WTC11 (cell line): ENCODE results near the gene OR51B2. TPM values are rescaled to one million over a fixed set of nuclear protein-coding genes. Genes with fewer than 3 reads are reported as not detected.
"Not testable (repeated sequence)": the region's sequence is repeated elsewhere in the genome, so short reads cannot be mapped to it uniquely, and the experiment has no call there.

Experiments
- ATAC-seq: fragments of 200-7000 bp; cut with Tn5 transposase; 2 replicates; pipeline ENCODE4 v1.10.0; 2021; ENCODE audit warnings: mild to moderate bottlenecking, moderate library complexity
- CTCF ChIA-PET: fragments of 300-600 bp; sonication (Branson Sonifier 250); formaldehyde crosslinking; loops from one replicate; lab custom pipeline; 2021; ENCODE audit warnings: antibody characterized with exemption; lab: Charles Lee
- POLR2A ChIA-PET: fragments of 350-600 bp; sonication (Branson Sonifier 250); formaldehyde crosslinking; loops from one replicate; lab custom pipeline; 2021; ENCODE audit warnings: antibody characterized with exemption; lab: Charles Lee
- DNase-seq: peaks from one replicate; pipeline ENCODE4 v3.0.0; 2021; ENCODE audit warnings: low spot score
- H3K27ac Mint-ChIP-seq: 2 replicates; pipeline ENCODE4 v1.8.0; 2021; ENCODE audit warnings: mixed read lengths
- H3K27me3 Mint-ChIP-seq: 2 replicates; pipeline ENCODE4 v1.8.0; 2021; ENCODE audit warnings: low read depth, mild to moderate bottlenecking, moderate library complexity, mixed read lengths
- H3K36me3 Mint-ChIP-seq: 2 replicates; pipeline ENCODE4 v1.8.0; 2021; ENCODE audit warnings: mixed read lengths
- H3K4me1 Mint-ChIP-seq: 2 replicates; pipeline ENCODE4 v1.8.0; 2022; ENCODE audit warnings: mixed read lengths
- H3K4me3 Mint-ChIP-seq: 2 replicates; pipeline ENCODE4 v1.8.0; 2021; ENCODE audit warnings: mild to moderate bottlenecking, moderate library complexity, mixed read lengths
- H3K9me3 Mint-ChIP-seq: 2 replicates; pipeline ENCODE4 v1.8.0; 2021; ENCODE audit warnings: mixed read lengths
- CBFB ChIP-seq: sonication (generic); formaldehyde crosslinking; IDR thresholded peaks from 2 replicates; pipeline ENCODE4 v1.8.1; 2022; ENCODE audit warnings: mild to moderate bottlenecking, low read depth, missing genetic modification reagents
- CDX4 ChIP-seq: fragments of 250-450 bp; sonication (Bioruptor Pico); IDR thresholded peaks from 2 replicates; pipeline ENCODE4 v1.9.0; 2021; ENCODE audit warnings: moderate library complexity, mild to moderate bottlenecking, inconsistent platforms, borderline replicate concordance
- CREM ChIP-seq: sonication (generic); formaldehyde crosslinking; IDR thresholded peaks from 2 replicates; pipeline ENCODE4 v1.8.1; 2022; ENCODE audit warnings: mild to moderate bottlenecking, missing genetic modification reagents, moderate library complexity
- GRHL2 ChIP-seq: fragments of 250-450 bp; sonication (Bioruptor Pico); IDR thresholded peaks from 2 replicates; pipeline ENCODE4 v1.8.0; 2022; ENCODE audit warnings: mild to moderate bottlenecking, moderate library complexity; ENCODE audit not compliant: insufficient replicate concordance, severe bottlenecking
- GTF2I ChIP-seq: fragments of 250-450 bp; sonication (Bioruptor Pico); conservative IDR thresholded peaks from 2 replicates; pipeline ENCODE4 v1.4.0; 2021; ENCODE audit warnings: mild to moderate bottlenecking
- IRF2 ChIP-seq: sonication (generic); formaldehyde crosslinking; IDR thresholded peaks from 2 replicates; pipeline ENCODE4 v1.8.0; 2022; ENCODE audit warnings: low read depth, missing genetic modification reagents, borderline replicate concordance
- KAT7 ChIP-seq: sonication (generic); formaldehyde crosslinking; IDR thresholded peaks from 2 replicates; pipeline ENCODE4 v1.8.1; 2023; ENCODE audit warnings: missing genetic modification reagents, mild to moderate bottlenecking, borderline replicate concordance
- MXD4 ChIP-seq: fragments of 250-450 bp; sonication (Bioruptor Pico); IDR thresholded peaks from 2 replicates; pipeline ENCODE4 v1.8.0; 2021; ENCODE audit warnings: mild to moderate bottlenecking, moderate library complexity, borderline replicate concordance
- NR1H2 ChIP-seq: sonication (generic); formaldehyde crosslinking; IDR thresholded peaks from 2 replicates; pipeline ENCODE4 v1.9.0; 2021; ENCODE audit warnings: mild to moderate bottlenecking, moderate library complexity, missing genetic modification reagents
- NR3C1 ChIP-seq: sonication (generic); formaldehyde crosslinking; conservative IDR thresholded peaks from 2 replicates; pipeline ENCODE4 v1.8.1; 2023; ENCODE audit warnings: low read depth, mild to moderate bottlenecking, missing genetic modification reagents
- RELA ChIP-seq: sonication (generic); formaldehyde crosslinking; IDR thresholded peaks from 2 replicates; pipeline ENCODE4 v1.8.1; 2022; ENCODE audit warnings: missing genetic modification reagents, mild to moderate bottlenecking, borderline replicate concordance
- SMAD4 ChIP-seq: sonication (generic); formaldehyde crosslinking; IDR thresholded peaks from 2 replicates; pipeline ENCODE4 v1.8.0; 2022; ENCODE audit warnings: mild to moderate bottlenecking, missing genetic modification reagents
- STAT6 ChIP-seq: sonication (generic); formaldehyde crosslinking; conservative IDR thresholded peaks from 2 replicates; pipeline ENCODE4 v1.8.1; 2023; ENCODE audit warnings: mild to moderate bottlenecking, low read depth, missing genetic modification reagents, moderate library complexity
- USF1 ChIP-seq: sonication (generic); formaldehyde crosslinking; IDR thresholded peaks from 2 replicates; pipeline ENCODE4 v1.8.0; 2022; ENCODE audit warnings: mild to moderate bottlenecking, missing genetic modification reagents
- ZNF219 ChIP-seq: sonication (generic); formaldehyde crosslinking; IDR thresholded peaks from 2 replicates; pipeline ENCODE4 v1.8.0; 2023; ENCODE audit warnings: missing genetic modification reagents, mild to moderate bottlenecking, borderline replicate concordance
- total RNA-seq: library from RNA; stranded (reverse); gene quantifications from 3 replicates; pipeline ENCODE4 v1.2.3, GENCODE V29; 2021
- TF ChIP-seq, protein P1 (sequence below): fragments of 250-450 bp; sonication (Bioruptor Pico); IDR thresholded peaks from 2 replicates; pipeline ENCODE4 v1.8.0; 2021; ENCODE audit warnings: mild to moderate bottlenecking
- TF ChIP-seq, protein P2 (sequence below): sonication (generic); formaldehyde crosslinking; IDR thresholded peaks from 2 replicates; pipeline ENCODE4 v1.8.0; 2023; ENCODE audit warnings: missing genetic modification reagents, mild to moderate bottlenecking, borderline replicate concordance

Gene OR51B2
- total RNA-seq, 1 experiment from 2014 or later = not detected

GRCh38 chr11:5362017-5362625 is 38.0 kb upstream of the OR51B2 start:
- H3K4me3 Mint-ChIP-seq = no peak overlapping the region
- ChIA-PET CTCF (no interaction called here), POLR2A (no interaction called here)
- H3K9me3 Mint-ChIP-seq = peaks cover 10% of the 10 kb centered on the region; the same call in 1 of the 2 replicates
- DNase-seq (no peak), ATAC-seq (no peak)
- H3K4me1 Mint-ChIP-seq = peaks cover 7% of the 10 kb centered on the region
- no peak overlapping the region for H3K27ac Mint-ChIP-seq
- TF ChIP-seq ZNF219 (CRISPR knock-in tag) (no peak), GTF2I (CRISPR knock-in tag) (no peak), IRF2 (no peak), GRHL2 (CRISPR knock-in tag) (no peak), CBFB (CRISPR knock-in tag) (no peak)
- 0 out of 2 replicates have a peak, but pooled peaks cover 2% of the 10 kb centered on the region for H3K36me3 Mint-ChIP-seq
- no peaks in the 10 kb centered on the region; the same call in 1 of the 2 replicates for H3K27me3 Mint-ChIP-seq

- POLR2A ChIA-PET, H3K4me1 Mint-ChIP-seq, H3K27me3 Mint-ChIP-seq, ATAC-seq, H3K4me3 Mint-ChIP-seq, H3K36me3 Mint-ChIP-seq, DNase-seq, CTCF ChIA-PET, H3K27ac Mint-ChIP-seq: not testable (repeated sequence)
- H3K9me3 Mint-ChIP-seq = peaks cover 11% of the 10 kb centered on the region
Measured at GRCh38 chr11:5356031-5356430, 31.9 kb upstream of the OR51B2 start.

GRCh38 chr11:5351208-5351607 is 27.1 kb upstream of the OR51B2 start, which contains the start of gene OR51B6:
OR51B6 (plus strand) TSS chr11:5351508; CDS start chr11:5351508, 0 bp downstream.
- DNase-seq = no peak
- CTCF ChIA-PET = no interaction called here
- POLR2A ChIA-PET = no interaction called here
- ATAC-seq = no peak
- TF ChIP-seq NR3C1 (no peak), GTF2I (CRISPR knock-in tag) (no peak), CDX4 (CRISPR knock-in tag) (no peak)
- Mint-ChIP-seq H3K4me1 (peaks cover 21% of the 10 kb centered on the region), H3K9me3 (peaks cover 3% of the 10 kb centered on the region), H3K27ac (no peak within 1 kb of the TSS), H3K4me3 (no peak within 1 kb of the TSS), H3K27me3 (no peaks in the 10 kb centered on the region), H3K36me3 (no peaks in the 10 kb centered on the region)

DNA sequence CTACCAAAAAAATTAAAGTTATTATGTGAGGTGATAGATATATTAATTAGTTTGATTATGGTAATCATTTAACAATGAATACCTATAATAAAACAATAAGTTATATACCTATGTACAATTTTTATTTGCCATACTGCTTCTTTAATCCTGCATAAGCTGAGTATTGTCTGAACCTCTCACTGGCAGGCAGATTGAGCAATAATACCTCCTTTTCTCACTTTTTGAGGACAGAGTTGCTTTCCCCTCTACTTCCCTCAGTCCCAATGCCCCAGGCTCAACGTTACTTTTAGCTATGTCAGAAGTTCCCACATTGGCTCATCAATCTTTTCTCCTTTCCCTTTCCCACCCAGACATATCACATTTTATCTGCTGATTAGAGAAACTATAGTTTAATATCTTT is 25.5 kb upstream of the OR51B2 start:
- CTCF ChIA-PET = interaction anchor here (0.7 kb wide), 1 partner anchor 17 kb away, joined by 3 read pairs; no protein-coding TSS in a partner anchor
- no peaks in the 10 kb centered on the region for H3K9me3 Mint-ChIP-seq
- no peak for DNase-seq
- H3K4me3 Mint-ChIP-seq = no peak overlapping the region
- ATAC-seq = no peak
- peaks cover 21% of the 10 kb centered on the region for H3K4me1 Mint-ChIP-seq
- H3K36me3 Mint-ChIP-seq = no peaks in the 10 kb centered on the region
- H3K27ac Mint-ChIP-seq = no peak overlapping the region
- POLR2A ChIA-PET = no interaction called here
- H3K27me3 Mint-ChIP-seq = no peaks in the 10 kb centered on the region; the same call in 1 of the 2 replicates
- no peak for TF ChIP-seq SMAD4
- TF ChIP-seq KAT7 = no peak
- no peak for TF ChIP-seq NR1H2
- no peak for TF ChIP-seq STAT6
- no peak for TF ChIP-seq ZNF219 (CRISPR knock-in tag)
- no peak for TF ChIP-seq USF1
- no peak for TF ChIP-seq MXD4 (CRISPR knock-in tag)
- TF ChIP-seq, protein P1, sequence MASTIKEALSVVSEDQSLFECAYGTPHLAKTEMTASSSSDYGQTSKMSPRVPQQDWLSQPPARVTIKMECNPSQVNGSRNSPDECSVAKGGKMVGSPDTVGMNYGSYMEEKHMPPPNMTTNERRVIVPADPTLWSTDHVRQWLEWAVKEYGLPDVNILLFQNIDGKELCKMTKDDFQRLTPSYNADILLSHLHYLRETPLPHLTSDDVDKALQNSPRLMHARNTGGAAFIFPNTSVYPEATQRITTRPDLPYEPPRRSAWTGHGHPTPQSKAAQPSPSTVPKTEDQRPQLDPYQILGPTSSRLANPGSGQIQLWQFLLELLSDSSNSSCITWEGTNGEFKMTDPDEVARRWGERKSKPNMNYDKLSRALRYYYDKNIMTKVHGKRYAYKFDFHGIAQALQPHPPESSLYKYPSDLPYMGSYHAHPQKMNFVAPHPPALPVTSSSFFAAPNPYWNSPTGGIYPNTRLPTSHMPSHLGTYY (CRISPR knock-in tag) = no peak
- no peak for TF ChIP-seq CREM
- no peak for TF ChIP-seq GRHL2 (CRISPR knock-in tag)
- TF ChIP-seq, protein P2, sequence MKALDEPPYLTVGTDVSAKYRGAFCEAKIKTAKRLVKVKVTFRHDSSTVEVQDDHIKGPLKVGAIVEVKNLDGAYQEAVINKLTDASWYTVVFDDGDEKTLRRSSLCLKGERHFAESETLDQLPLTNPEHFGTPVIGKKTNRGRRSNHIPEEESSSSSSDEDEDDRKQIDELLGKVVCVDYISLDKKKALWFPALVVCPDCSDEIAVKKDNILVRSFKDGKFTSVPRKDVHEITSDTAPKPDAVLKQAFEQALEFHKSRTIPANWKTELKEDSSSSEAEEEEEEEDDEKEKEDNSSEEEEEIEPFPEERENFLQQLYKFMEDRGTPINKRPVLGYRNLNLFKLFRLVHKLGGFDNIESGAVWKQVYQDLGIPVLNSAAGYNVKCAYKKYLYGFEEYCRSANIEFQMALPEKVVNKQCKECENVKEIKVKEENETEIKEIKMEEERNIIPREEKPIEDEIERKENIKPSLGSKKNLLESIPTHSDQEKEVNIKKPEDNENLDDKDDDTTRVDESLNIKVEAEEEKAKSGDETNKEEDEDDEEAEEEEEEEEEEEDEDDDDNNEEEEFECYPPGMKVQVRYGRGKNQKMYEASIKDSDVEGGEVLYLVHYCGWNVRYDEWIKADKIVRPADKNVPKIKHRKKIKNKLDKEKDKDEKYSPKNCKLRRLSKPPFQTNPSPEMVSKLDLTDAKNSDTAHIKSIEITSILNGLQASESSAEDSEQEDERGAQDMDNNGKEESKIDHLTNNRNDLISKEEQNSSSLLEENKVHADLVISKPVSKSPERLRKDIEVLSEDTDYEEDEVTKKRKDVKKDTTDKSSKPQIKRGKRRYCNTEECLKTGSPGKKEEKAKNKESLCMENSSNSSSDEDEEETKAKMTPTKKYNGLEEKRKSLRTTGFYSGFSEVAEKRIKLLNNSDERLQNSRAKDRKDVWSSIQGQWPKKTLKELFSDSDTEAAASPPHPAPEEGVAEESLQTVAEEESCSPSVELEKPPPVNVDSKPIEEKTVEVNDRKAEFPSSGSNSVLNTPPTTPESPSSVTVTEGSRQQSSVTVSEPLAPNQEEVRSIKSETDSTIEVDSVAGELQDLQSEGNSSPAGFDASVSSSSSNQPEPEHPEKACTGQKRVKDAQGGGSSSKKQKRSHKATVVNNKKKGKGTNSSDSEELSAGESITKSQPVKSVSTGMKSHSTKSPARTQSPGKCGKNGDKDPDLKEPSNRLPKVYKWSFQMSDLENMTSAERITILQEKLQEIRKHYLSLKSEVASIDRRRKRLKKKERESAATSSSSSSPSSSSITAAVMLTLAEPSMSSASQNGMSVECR (CRISPR knock-in tag) = no peak
- TF ChIP-seq RELA (CRISPR knock-in tag) = no peak
